GM12874 (cell line): Measurements from ENCODE around the gene DDX20.
A peak's percentile ranks its signal among the peaks of the same experiment; 100 is the strongest.

ENCODE experiments used
- CTCF ChIP-seq: IDR thresholded peaks from 2 replicates; pipeline ENCODE4 v1.5.1; 2011; ENCODE audit warnings: low read depth, mild to moderate bottlenecking, control low read depth, low read length, moderate library complexity; ENCODE audit not compliant: insufficient read depth

Gene DDX20

GRCh38 chr1:111756124-111756513, 418 bp downstream of the DDX20 start:
- TF ChIP-seq CTCF, result no peak

GRCh38 chr1:111758373-111758772, 2.7 kb downstream of the DDX20 start:
- TF ChIP-seq CTCF, result no peak

GRCh38 chr1:111761717-111762116, 6.0 kb downstream of the DDX20 start:
- TF ChIP-seq CTCF, result no peak

GRCh38 chr1:111762332-111762731, 6.6 kb downstream of the DDX20 start:
- TF ChIP-seq CTCF, result no peak

GRCh38 chr1:111768023-111768422, 12.3 kb downstream of the DDX20 start:
- TF ChIP-seq CTCF, result no peak

- no peak for TF ChIP-seq CTCF
Observed at GRCh38 chr1:111768625-111769024, 12.9 kb downstream of the DDX20 start.

- peak; percentile 59 for TF ChIP-seq CTCF
Observed at GRCh38 chr1:111769517-111770146, 13.9 kb downstream of the DDX20 start.

- TF ChIP-seq CTCF, result no peak
Observed at GRCh38 chr1:111770916-111771315, 15.2 kb downstream of the DDX20 start.
